ENCODE results near the gene HMX1.

Gene HMX1

GRCh38 chr4:8868321-8869001 lies 3.2 kb downstream of the HMX1 start:
- DNase-seq (ENCODE audit: low spot score): no peak

GRCh38 chr4:8867624-8868320 lies 3.9 kb downstream of the HMX1 start:
- DNase-seq (ENCODE audit: low spot score): no peak

GRCh38 chr4:8866828-8867623 lies 4.6 kb downstream of the HMX1 start:
- DNase-seq (ENCODE audit: low spot score): no peak

GRCh38 chr4:8866421-8866820 lies 5.2 kb downstream of the HMX1 start:
- DNase-seq (ENCODE audit: low spot score): no peak

- no peak for DNase-seq (ENCODE audit: low spot score)
These were observed 5.8 kb downstream of the HMX1 start for GRCh38 chr4:8865681-8866310.

- no peak for DNase-seq (ENCODE audit: low spot score)
These were observed 6.5 kb downstream of the HMX1 start for GRCh38 chr4:8864912-8865680.

GRCh38 chr4:8863686-8864682 lies 7.7 kb downstream of the HMX1 start:
- DNase-seq (ENCODE audit: low spot score): no peak

GRCh38 chr4:8862800-8863685 lies 8.6 kb downstream of the HMX1 start:
- DNase-seq (ENCODE audit: low spot score): no peak

- DNase-seq (ENCODE audit: low spot score): no peak
These were observed 9.3 kb downstream of the HMX1 start for GRCh38 chr4:8862334-8862733.

- peak; percentile 67 for DNase-seq (ENCODE audit: low spot score)
These were observed 9.9 kb downstream of the HMX1 start for GRCh38 chr4:8861576-8862295.

GRCh38 chr4:8860892-8861575 lies 10.6 kb downstream of the HMX1 start:
- peak; percentile 83 for DNase-seq (ENCODE audit: low spot score)

- DNase-seq (ENCODE audit: low spot score): no peak
These were observed 11.3 kb downstream of the HMX1 start for GRCh38 chr4:8860096-8860891.

- DNase-seq (ENCODE audit: low spot score): no peak
These were observed 12.0 kb downstream of the HMX1 start for GRCh38 chr4:8859550-8860095.

GRCh38 chr4:8858701-8859210 lies 12.9 kb downstream of the HMX1 start:
- DNase-seq (ENCODE audit: low spot score): no peak

- DNase-seq (ENCODE audit: low spot score): no peak
These were observed 13.6 kb downstream of the HMX1 start for GRCh38 chr4:8857766-8858700.
